PFSK-1 (cell line): ENCODE results near the gene CHRND.

Experiments used
- FOXP2 ChIP-seq: optimal IDR thresholded peaks from 2 replicates; pipeline ENCODE3; 2011; ENCODE audit warnings: borderline replicate concordance, control low read depth, inconsistent platforms; ENCODE audit not compliant: insufficient read depth; ENCODE audit errors: extremely low read length, extremely low read depth
- POLR2AphosphoS5 ChIP-seq: IDR thresholded peaks from 2 replicates; pipeline ENCODE4 v1.6.1; 2012; ENCODE audit warnings: low read depth, mild to moderate bottlenecking, control low read depth, low read length, moderate library complexity
- SIN3A ChIP-seq: IDR thresholded peaks from 2 replicates; pipeline ENCODE4 v1.6.1; 2012; ENCODE audit warnings: mild to moderate bottlenecking, low read length, moderate library complexity, borderline replicate concordance; ENCODE audit not compliant: insufficient read depth
- TAF1 ChIP-seq: IDR thresholded peaks from 2 replicates; pipeline ENCODE4 v1.6.1; 2012; ENCODE audit warnings: low read length, control low read depth, borderline replicate concordance; ENCODE audit not compliant: insufficient read depth
- TF ChIP-seq, protein P1 (sequence below), 2 experiments: IDR thresholded peaks; 2 replicates each; pipeline versions ENCODE4 v1.6.1 to v1.8.0; 2011 to 2012; ENCODE audit warnings: low read depth in 2 of 2, low read length in 2 of 2, control low read depth in 1 of 2, inconsistent platforms in 1 of 2, mild to moderate bottlenecking in 1 of 2, moderate library complexity in 1 of 2; ENCODE audit not compliant: insufficient read depth in 1 of 2

Gene CHRND

DNA sequence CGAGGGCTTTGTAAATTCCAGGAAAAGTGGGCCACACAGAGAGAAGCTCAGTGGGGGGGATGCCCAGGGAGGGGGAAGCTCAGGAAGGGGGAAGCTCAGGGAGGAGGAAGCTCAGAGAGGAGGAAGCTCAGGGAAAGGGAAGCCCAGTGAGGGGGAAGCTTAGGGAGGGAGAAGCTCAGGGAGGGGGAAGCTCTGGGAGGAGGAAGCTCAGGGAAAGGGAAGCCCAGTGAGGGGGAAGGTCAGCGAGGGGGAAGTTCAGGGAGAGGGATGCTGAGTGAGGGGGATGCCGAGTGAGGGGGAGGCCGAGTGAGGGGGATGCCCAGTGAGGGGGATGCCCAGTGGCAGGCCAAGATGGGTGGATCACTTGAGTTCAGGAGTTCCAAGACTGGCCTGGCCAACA is 12.7 kb downstream of the CHRND start:
- TF ChIP-seq FOXP2, result no peak
- TF ChIP-seq POLR2AphosphoS5, result no peak
- no peak for TF ChIP-seq TAF1
- TF ChIP-seq, protein P1, sequence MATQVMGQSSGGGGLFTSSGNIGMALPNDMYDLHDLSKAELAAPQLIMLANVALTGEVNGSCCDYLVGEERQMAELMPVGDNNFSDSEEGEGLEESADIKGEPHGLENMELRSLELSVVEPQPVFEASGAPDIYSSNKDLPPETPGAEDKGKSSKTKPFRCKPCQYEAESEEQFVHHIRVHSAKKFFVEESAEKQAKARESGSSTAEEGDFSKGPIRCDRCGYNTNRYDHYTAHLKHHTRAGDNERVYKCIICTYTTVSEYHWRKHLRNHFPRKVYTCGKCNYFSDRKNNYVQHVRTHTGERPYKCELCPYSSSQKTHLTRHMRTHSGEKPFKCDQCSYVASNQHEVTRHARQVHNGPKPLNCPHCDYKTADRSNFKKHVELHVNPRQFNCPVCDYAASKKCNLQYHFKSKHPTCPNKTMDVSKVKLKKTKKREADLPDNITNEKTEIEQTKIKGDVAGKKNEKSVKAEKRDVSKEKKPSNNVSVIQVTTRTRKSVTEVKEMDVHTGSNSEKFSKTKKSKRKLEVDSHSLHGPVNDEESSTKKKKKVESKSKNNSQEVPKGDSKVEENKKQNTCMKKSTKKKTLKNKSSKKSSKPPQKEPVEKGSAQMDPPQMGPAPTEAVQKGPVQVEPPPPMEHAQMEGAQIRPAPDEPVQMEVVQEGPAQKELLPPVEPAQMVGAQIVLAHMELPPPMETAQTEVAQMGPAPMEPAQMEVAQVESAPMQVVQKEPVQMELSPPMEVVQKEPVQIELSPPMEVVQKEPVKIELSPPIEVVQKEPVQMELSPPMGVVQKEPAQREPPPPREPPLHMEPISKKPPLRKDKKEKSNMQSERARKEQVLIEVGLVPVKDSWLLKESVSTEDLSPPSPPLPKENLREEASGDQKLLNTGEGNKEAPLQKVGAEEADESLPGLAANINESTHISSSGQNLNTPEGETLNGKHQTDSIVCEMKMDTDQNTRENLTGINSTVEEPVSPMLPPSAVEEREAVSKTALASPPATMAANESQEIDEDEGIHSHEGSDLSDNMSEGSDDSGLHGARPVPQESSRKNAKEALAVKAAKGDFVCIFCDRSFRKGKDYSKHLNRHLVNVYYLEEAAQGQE (IDR thresholded peaks at IDR 0.05; ENCODE audit: insufficient read depth in 1 of 2, low read depth in 2 of 2, low read length in 2 of 2), result no peak
- TF ChIP-seq SIN3A, result no peak

DNA sequence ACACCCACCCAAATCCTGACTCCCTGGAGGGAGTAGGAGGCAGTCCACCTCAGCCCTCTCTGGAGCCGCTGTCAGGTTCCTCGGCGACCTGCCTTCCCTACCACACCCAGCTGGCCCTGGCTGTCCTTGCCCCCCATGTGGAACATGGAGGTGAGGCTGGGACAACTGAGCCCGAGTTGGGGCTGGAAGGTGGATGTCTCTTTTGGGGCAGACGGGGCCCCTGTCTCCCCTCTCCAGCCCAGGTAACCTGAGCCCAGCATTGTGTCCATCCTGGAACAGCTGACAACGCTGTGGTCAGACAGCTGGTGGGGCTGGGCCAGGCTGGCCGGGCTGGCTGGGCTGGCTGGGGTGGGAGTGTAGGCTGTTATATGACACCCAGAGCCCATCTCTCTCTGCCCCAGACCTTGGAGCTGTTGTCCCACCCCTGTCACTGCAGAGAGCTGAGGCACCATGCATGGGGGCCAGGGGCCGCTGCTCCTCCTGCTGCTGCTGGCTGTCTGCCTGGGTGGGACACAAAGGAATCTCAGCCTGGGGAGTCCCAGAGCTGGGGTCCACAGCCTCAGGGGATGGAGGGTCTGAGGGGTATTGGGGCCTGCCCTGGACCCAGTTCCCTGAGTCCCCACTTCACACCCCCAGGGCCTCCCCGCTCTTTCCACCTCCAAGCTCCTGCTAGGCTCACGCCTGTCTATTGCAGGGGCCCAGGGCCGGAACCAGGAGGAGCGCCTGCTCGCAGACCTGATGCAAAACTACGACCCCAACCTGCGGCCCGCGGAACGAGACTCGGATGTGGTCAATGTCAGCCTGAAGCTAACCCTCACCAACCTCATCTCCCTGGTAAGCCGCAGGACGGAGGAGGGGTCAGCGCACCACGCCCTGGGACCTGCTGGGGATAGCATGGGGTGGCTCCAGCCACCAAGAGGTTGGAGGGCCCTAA is 13.6 kb downstream of the CHRND start, which contains the start of gene CHRNG:
Gene CHRNG (plus strand): TSS at position 395 of the 934 bp plus-strand sequence. CDS start 56 bp downstream, at position 451.
- no peak for TF ChIP-seq SIN3A
- TF ChIP-seq POLR2AphosphoS5, result no peak
- TF ChIP-seq, protein P1 (IDR thresholded peaks at IDR 0.05; ENCODE audit: insufficient read depth in 1 of 2, low read depth in 2 of 2, low read length in 2 of 2), result no peak
- no peak for TF ChIP-seq FOXP2
- TF ChIP-seq TAF1, result no peak

DNA sequence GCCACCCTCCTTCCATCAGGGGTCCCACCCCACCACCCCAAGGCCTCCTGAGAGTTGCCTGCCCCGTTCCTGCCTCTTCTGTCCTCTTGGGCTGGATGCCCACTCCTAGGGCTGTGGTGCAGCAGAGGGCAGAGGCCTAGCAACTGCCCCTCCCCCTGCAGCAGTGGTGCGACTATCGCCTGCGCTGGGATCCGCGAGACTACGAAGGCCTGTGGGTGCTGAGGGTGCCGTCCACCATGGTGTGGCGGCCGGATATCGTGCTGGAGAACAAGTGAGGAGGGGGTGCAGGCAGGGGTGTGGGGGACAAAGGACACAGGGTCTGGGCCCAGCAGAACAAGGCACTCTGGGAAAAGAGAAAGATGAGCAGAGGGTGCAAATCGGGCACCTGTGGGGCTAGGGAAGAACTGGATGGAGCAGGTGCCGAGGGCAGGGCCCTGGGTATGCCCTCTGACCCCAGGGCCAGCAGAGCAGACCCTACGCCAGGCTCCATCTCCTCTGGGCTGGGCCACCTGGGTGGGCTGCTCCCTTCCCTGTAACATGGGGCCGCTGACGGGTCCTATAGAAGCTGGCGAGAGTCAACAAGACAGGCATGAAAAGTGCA is 14.6 kb downstream of the CHRND start:
- TF ChIP-seq TAF1 (no peak), SIN3A (no peak), POLR2AphosphoS5 (no peak), FOXP2 (no peak)
- TF ChIP-seq, protein P1 (IDR thresholded peaks at IDR 0.05; ENCODE audit: insufficient read depth in 1 of 2, low read depth in 2 of 2, low read length in 2 of 2), result no peak

DNA sequence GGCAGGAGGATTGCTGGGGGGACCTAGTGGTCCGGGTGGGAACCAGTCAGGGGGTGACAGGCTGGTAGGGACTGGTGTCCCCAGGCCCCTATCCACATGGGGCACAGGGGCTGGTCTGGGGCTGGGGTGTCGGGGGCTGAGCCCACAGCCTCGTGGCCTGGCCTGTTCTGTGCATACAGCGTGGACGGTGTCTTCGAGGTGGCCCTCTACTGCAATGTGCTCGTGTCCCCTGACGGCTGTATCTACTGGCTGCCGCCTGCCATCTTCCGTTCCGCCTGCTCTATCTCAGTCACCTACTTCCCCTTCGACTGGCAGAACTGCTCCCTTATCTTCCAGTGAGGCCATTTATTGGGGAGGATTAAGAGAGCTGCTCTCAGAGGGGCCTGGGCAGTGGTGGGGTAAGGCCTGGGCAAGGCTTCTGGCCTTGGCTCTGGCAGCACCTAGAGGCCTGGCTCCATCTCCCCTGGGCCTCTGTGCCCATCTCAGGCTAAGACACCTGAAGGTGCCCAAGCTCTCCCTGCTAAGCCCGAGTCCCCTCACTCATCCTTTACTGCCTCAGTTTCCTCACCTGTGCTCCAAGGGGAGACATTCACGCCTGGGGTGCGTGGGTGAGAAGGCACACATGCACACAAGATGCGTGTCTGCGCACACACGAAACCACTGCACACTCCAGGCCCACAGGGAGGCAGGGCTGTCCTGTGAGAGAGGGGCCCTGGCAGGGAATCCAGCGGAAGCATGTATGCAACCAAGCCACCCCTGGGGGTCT is 15.4 kb downstream of the CHRND start:
- no peak for TF ChIP-seq TAF1
- TF ChIP-seq FOXP2, result no peak
- no peak for TF ChIP-seq POLR2AphosphoS5
- TF ChIP-seq SIN3A, result no peak
- TF ChIP-seq, protein P1 (IDR thresholded peaks at IDR 0.05; ENCODE audit: insufficient read depth in 1 of 2, low read depth in 2 of 2, low read length in 2 of 2), result no peak
